Skin epidermis (tissue), 12 donors: ENCODE results near the gene ELK3.

ENCODE experiments used
- H3K27ac ChIP-seq, 21 experiments: fragments of 200-600 bp; sonication (generic) in 11 of 21; one replicate each; pipeline ENCODE4 v1.5.0; 2020; ENCODE audit warnings: mild to moderate bottlenecking in 3 of 21, inconsistent platforms in 2 of 21, moderate library complexity in 2 of 21
- H3K4me3 ChIP-seq, 7 experiments: fragments of 200-600 bp; sonication (generic) in 2 of 7; one replicate each; pipeline ENCODE4 v1.5.0; 2020; ENCODE audit warnings: inconsistent platforms in 2 of 7, mild to moderate bottlenecking in 2 of 7, moderate library complexity in 1 of 7

ELK3 gene

DNA sequence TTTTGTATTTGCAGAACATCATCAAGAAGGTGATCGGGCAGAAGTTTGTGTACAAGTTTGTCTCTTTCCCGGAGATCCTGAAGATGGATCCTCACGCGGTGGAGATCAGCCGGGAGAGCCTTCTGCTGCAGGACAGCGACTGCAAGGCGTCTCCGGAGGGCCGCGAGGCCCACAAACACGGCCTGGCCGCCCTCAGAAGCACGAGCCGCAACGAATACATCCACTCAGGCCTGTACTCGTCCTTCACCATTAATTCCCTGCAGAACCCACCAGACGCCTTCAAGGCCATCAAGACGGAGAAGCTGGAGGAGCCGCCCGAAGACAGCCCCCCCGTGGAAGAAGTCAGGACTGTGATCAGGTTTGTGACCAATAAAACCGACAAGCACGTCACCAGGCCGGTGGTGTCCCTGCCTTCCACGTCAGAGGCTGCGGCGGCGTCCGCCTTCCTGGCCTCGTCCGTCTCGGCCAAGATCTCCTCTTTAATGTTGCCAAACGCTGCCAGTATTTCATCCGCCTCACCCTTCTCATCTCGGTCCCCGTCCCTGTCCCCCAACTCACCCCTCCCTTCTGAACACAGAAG, 52.8 kb downstream of the ELK3 start:
- no peak overlapping the region for H3K4me3 ChIP-seq
- no peak overlapping the region for H3K27ac ChIP-seq

- peak overlapping the region in 1 of 21 experiments; percentile 73 for H3K27ac ChIP-seq
- H3K4me3 ChIP-seq = no peak overlapping the region
Measured at GRCh38 chr12:96247563-96247962, 53.4 kb downstream of the ELK3 start.

DNA sequence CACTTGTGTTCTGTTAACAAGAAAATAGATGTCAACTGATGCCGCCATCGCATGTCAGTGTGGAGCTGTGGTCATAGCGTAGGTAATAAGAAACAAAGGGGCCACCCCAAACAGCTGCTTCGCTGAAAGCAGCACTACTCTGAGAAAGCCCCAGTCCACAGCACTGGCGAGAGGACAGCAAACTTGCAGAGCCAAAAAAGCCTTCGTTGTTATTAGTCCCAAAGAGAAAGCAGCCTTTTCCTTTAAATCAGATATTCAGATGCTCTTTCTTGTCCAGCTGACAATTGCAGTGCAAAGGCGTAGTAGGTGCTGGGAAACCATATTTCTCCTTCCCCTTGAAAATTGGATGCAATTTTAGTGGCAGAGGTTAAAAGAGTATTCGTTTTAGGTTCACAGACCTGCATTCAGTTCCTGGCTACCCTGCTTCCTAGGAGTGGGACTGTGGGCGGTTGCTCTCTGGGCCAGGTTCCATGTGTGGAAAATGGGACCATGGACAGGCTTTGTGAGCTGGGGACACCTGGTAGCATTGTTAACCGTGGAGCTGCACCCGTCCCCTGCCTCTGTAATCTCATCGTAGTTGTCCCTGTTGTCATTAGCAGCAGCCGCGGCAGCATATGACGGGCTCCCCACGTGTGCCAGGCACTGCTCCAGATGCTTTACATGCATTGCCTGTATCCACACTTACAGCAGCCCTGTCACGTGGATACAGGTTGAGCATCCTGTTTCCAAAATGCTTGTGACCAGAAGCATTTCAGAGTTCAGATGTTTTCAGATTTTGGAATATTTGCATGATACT, 54.2 kb downstream of the ELK3 start:
- peak overlapping the region in 4 of 21 experiments; percentile 18 to 73 (median 61) for H3K27ac ChIP-seq

GRCh38 chr12:96249196-96250118, 55.3 kb downstream of the ELK3 start:
- peak overlapping the region in 11 of 21 experiments; percentile 0 to 79 (median 23) for H3K27ac ChIP-seq
- no peak overlapping the region for H3K4me3 ChIP-seq

More for the DNA sequence above, 54.2 kb downstream of the ELK3 start:
- H3K4me3 ChIP-seq = no peak overlapping the region

DNA sequence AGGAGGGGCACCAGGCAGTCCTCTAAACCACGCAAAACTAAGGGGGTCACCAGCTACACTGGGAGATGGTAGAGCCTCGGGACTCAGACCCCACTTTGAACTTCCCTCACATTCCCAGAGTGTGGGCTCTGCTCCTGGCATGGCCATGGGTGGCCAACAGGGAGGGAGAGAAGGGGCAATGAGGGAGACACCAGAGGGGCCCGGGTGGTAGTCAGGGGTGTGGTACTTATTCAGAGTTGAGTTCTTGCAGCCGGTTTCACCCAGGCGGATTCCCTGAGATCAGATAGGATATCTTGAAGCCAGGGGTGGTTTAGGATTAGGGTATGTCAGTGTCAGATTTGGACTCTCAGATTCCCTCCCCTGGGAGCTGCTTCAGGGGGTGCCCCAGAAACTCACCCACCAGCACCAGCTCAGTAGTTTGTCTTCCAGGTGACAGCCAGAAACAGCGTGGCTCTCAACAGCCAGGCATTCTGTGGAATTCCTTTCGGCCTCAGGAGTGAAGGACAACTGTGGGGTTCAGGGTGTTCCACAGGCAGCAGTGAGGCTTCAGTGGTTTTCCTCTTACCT, 56.0 kb downstream of the ELK3 start:
- Histone ChIP-seq H3K4me3 (no peak overlapping the region), H3K27ac (peak overlapping the region in 7 of 21 experiments; percentile 0 to 79 (median 71))

DNA sequence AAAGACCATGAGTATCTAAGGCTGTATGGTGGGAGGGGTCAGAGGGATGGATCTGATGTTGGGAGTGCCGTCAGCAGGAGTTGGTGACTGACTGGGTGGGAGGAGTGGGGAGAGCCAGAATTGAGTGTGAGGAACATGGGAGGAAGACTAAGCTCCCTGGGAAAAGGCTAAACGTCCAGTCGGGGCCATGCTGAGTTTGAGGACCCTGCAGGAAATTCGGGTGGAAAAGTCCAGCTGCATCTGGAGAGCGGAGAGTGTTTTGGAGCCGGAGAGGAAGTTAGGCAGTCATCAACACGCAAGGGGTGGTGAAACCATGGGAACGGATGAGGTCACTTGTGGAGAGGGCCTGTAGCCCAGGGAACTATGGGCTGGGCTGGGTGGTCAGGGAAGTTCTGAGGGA, 60.9 kb downstream of the ELK3 start:
- Histone ChIP-seq H3K4me3 (no peak overlapping the region), H3K27ac (peak overlapping the region in 8 of 21 experiments; percentile 4 to 69 (median 62))

DNA sequence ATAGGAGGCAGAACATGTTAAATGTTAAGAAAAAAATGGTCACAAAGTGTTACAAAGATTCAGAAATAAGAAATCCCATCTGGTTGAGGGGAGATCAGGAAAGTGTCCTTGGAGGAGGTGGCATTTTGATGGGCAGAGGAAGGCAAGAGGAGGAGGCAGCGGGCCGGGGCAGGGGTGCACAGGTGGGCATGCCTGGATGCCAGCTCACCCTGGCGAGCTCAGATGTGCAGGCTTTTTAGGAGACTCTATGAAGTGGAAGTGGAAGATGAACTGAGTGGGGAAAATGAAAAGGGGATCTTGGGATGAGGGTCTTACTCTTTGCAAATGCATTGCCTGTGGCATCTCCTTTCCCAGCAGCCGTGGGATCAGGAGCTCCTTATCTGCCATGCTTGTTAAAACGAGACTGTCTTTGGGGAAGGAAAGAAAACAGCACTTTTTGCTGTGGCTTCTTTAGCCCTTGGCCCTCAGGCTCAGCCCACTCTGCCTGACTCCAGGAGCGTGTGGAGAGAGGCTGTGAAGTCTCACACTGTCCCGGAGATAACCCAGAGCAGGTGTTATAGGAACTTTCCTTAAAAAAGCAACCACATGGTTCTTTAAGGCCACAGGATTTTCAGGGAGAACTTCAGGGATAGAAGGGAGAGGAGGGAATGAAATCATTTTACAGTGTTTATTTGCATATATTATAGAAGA, 62.6 kb downstream of the ELK3 start:
- no peak overlapping the region for H3K4me3 ChIP-seq
- peak overlapping the region in 5 of 21 experiments; percentile 18 to 69 (median 39) for H3K27ac ChIP-seq

DNA sequence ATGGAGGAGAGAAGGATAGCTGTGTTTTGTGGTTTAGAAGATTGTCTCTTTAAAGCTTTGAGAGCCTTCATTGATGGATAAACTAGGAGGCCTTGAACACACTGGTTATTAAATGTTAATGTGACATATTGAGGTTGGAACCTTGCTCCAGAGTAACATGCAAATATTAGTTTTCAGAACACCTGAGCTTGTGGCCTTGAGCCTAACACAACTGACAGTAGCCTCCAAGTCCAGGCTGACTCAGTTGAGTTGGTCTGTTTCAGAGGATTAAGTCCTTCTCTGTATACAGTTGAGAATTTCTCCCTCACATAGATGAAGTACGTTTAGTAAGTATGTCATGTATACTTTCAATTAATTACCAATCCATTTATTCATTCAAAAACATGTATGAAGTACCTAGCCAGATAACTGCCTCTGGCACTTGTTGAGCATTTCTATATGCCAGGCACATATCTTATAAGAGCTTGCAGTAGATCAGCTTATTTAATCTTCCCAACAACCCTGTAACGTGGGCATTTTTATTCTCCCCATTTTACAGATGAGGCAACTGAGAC, 63.5 kb downstream of the ELK3 start:
- Histone ChIP-seq H3K4me3 (no peak overlapping the region), H3K27ac (peak overlapping the region in 5 of 21 experiments; percentile 9 to 69 (median 36))

- peak overlapping the region in 10 of 21 experiments; percentile 3 to 69 (median 19) for H3K27ac ChIP-seq
- no peak overlapping the region for H3K4me3 ChIP-seq
Measured at GRCh38 chr12:96258104-96258961, 64.2 kb downstream of the ELK3 start.

- no peak overlapping the region for H3K27ac ChIP-seq
- H3K4me3 ChIP-seq = no peak overlapping the region
Measured at GRCh38 chr12:96260231-96260630, 66.1 kb downstream of the ELK3 start.

DNA sequence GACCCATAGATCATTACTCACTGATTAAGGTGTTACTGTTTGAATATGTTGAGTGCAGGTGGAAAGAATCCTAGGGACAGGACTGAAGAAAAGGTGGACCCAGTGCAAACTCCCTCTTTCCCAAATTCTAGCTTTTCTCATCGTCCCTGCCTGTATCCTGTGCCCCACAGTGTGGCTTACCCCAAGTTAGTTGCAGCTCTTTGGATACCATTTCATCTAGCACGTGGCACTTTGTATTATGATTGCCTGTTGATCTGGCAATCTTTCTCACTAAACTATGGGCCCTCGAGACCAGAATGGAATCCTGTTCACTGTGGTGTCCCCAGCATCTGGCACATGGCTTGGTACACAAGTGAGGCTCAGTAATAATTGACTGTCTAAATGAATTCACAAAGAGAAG, 66.5 kb downstream of the ELK3 start:
- Histone ChIP-seq H3K27ac (no peak overlapping the region), H3K4me3 (no peak overlapping the region)

- H3K27ac ChIP-seq = peak overlapping the region in 1 of 21 experiments; percentile 21
- H3K4me3 ChIP-seq = no peak overlapping the region
Measured at GRCh38 chr12:96261557-96261956, 67.4 kb downstream of the ELK3 start.

GRCh38 chr12:96263449-96263902, 69.3 kb downstream of the ELK3 start:
- H3K27ac ChIP-seq = peak overlapping the region in 1 of 21 experiments; percentile 17

DNA sequence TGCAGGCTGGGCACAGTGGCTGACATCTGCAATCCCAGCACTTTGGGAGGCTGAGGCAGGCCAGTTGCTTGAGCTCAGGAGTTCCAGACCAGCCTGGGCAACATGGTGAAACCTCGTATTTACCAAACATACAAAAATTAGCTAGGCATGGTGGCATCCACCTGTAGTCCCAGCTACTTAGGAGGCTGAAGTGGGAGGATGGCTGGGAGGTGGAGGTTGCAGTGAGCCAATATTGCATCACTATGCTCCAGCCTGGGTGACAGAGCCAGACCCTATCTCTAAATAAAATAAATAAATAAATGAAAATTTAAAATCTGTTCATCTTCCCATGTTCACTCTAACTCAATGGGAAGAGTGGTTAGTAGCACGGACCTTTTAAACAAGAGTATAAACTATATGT, 71.2 kb downstream of the ELK3 start:
- Histone ChIP-seq H3K4me3 (no peak overlapping the region), H3K27ac (no peak overlapping the region)

More at GRCh38 chr12:96263449-96263902, 69.3 kb downstream of the ELK3 start:
- no peak overlapping the region for H3K4me3 ChIP-seq

GRCh38 chr12:96265836-96266235, 71.7 kb downstream of the ELK3 start:
- Histone ChIP-seq H3K27ac (no peak overlapping the region), H3K4me3 (no peak overlapping the region)

GRCh38 chr12:96266238-96266637, 72.1 kb downstream of the ELK3 start:
- Histone ChIP-seq H3K4me3 (no peak overlapping the region), H3K27ac (no peak overlapping the region)

- H3K27ac ChIP-seq = no peak overlapping the region
- H3K4me3 ChIP-seq = no peak overlapping the region
Measured at GRCh38 chr12:96271469-96272199, 77.5 kb downstream of the ELK3 start.
